ENCODE results near the gene CSK.
A peak's percentile ranks its signal among the peaks of the same experiment; 100 is the strongest.

Gene CSK

GRCh38 chr15:74787251-74788041 lies 5.6 kb downstream of the CSK start:
- DNase-seq (ENCODE audit: low read depth, low spot score), result peak; percentile 55

GRCh38 chr15:74788042-74788682 lies 6.3 kb downstream of the CSK start:
- no peak for DNase-seq (ENCODE audit: low read depth, low spot score)

- DNase-seq (ENCODE audit: low read depth, low spot score), result no peak
Measured at GRCh38 chr15:74788683-74789151, 6.8 kb downstream of the CSK start.

GRCh38 chr15:74789171-74789631 lies 7.3 kb downstream of the CSK start:
- no peak for DNase-seq (ENCODE audit: low read depth, low spot score)

GRCh38 chr15:74789741-74790079 lies 7.8 kb downstream of the CSK start:
- DNase-seq (ENCODE audit: low read depth, low spot score), result no peak

GRCh38 chr15:74790080-74790916 lies 8.4 kb downstream of the CSK start:
- DNase-seq (ENCODE audit: low read depth, low spot score), result peak; percentile 65

- DNase-seq (ENCODE audit: low read depth, low spot score), result no peak
Measured at GRCh38 chr15:74791007-74791406, 9.1 kb downstream of the CSK start.

- no peak for DNase-seq (ENCODE audit: low read depth, low spot score)
Measured at GRCh38 chr15:74791667-74792066, 9.8 kb downstream of the CSK start.

- DNase-seq (ENCODE audit: low read depth, low spot score), result no peak
Measured at GRCh38 chr15:74792227-74793016, 10.5 kb downstream of the CSK start.

GRCh38 chr15:74793135-74794028 lies 11.5 kb downstream of the CSK start:
- DNase-seq (ENCODE audit: low read depth, low spot score), result no peak

- DNase-seq (ENCODE audit: low read depth, low spot score), result no peak
Measured at GRCh38 chr15:74794248-74794969, 12.5 kb downstream of the CSK start.

- no peak for DNase-seq (ENCODE audit: low read depth, low spot score)
Measured at GRCh38 chr15:74794970-74795349, 13.1 kb downstream of the CSK start.

- no peak for DNase-seq (ENCODE audit: low read depth, low spot score)
Measured at GRCh38 chr15:74795966-74796625, 14.2 kb downstream of the CSK start.

GRCh38 chr15:74798388-74799254 lies 16.7 kb downstream of the CSK start:
- no peak for DNase-seq (ENCODE audit: low read depth, low spot score)

- no peak for DNase-seq (ENCODE audit: low read depth, low spot score)
Measured at GRCh38 chr15:74799255-74799855, 17.5 kb downstream of the CSK start.

GRCh38 chr15:74799856-74800558 lies 18.1 kb downstream of the CSK start:
- no peak for DNase-seq (ENCODE audit: low read depth, low spot score)

- no peak for DNase-seq (ENCODE audit: low read depth, low spot score)
Measured at GRCh38 chr15:74800559-74801094, 18.7 kb downstream of the CSK start.
